NCI-H2107 treated with DMSO at 0.1 percent for 48 hours (cell line): ENCODE results near the gene HTT.
"Not testable (repeated sequence)": the region's sequence is repeated elsewhere in the genome, so short reads cannot be mapped to it uniquely, and the experiment has no call there.

Experiments
- DNase-seq: peaks from one replicate; lab custom pipeline; 2025; ENCODE audit not compliant: unreplicated experiment; lab: John Stamatoyannopoulos, UW

Gene HTT

DNA sequence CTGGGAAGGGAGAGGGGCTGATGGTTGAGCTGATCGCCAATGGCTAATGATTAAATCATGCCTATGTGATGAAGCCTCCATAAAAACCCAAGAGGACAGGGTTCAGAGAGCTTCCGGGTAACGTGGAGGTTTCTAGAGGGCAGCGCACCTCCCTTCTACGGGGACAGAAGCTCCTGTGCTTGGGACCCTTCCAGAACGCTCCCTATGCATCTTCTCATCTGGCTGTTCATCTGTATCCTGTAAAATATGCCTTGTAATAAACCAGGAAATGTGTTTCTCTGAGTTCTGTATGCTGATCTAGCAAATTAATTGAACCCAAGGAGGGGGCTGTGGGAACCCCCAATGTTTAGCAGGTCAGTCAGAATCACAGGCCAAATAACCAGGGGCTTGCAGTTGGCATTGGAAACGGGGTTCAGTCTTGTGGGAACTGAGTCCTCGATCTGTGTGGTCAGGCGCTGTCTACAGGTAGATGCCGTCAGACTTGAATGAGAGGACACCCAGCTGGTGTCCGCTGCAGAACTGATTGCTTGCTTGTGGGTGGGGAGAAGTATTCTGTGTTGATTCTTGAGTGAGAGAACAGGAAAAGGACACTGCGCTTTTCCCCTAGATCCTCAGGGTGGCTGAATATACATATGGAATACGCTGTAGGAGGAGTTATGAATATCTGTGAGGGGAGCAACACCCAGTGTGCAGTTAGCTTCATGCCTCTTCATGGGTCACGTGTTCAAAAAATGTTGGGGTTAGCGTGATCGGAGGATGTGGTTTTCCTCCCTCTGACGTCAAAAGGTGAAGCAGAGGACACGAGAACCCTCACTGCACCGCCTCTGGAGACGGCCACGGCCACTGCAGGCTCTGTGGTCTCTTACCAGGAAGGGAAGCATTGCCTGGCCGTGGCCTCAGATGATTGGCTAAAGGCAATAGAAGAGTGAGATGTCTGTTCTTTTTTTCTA, 29.3 kb upstream of the HTT start:
- no peak for DNase-seq

DNA sequence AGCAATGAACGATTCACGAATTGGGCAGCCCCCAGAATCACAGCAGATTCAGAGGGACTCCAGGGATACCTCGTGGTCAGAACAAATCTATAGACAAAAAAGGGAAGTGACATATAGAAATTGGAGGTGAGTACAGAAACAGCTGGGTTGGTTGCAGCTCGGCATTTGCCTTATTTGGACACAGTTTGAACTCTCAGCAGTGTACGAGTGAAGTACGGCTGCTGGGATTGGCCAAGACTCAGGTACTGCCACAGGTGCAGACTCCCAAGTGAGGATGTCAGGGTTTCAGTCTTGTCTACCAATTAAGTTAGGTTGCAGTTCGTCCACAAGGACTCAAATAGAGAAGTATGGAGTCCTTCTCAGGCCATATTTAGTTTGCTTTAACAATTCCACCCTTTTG, 28.3 kb upstream of the HTT start:
- DNase-seq: no peak

DNA sequence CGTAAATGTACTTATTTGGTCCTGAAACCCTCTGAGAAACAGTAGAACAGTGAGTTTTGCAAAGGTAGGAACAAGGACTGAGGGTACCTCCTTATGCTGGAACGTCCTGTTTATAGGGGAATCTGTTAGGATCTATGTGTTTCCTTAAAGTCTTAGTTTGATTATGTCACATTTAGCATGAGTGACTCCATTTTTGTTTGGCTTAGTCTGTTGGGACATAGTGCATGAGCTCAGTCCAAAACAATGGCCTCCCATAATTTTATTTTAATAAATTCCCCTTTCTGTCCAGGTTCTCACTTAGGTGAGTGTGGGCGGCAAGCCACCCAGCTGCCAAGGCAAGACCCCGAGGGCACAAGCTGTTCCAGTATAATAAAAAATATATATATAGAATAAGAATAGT, 27.9 kb upstream of the HTT start:
- DNase-seq: no peak

DNA sequence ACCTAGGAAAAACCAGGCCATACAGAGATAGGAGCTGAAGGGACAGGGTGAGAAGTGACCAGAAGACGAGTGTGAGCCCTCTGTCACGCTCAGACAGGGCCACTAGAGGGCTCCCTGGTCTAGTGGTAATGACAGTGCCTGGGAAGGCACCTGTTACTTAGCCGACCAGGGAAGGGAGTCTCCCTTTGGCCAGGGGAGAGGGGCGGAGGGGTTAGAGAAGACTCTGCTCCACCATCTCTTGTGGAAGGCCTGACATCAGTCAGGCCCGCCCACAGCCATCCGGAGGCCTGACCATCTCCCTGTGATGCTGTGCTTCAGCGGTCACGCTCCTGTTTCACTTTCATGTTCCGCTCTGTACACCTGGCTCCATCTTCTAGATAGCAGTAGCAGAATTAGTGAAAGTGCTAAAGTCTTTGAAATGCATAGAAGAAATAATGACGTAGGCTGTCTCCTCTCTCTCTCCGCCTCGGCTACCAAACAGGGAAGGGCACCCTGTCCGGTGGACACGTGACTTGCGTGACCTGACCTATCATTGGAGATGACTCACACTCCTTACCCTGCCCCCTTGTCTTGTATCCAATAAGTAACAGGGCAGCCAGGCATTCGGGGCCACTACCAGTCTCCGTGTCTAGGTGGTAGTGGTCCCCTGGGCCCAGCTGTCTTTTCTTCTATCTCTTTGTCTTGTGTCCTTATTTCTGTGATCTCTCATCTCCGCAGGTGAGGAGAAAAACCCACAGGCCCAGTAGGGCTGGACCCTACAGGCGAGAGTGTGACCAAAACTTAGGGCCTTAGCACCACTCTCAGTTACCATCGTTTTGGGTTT, 26.8 kb upstream of the HTT start:
- peak; percentile 29 for DNase-seq

DNA sequence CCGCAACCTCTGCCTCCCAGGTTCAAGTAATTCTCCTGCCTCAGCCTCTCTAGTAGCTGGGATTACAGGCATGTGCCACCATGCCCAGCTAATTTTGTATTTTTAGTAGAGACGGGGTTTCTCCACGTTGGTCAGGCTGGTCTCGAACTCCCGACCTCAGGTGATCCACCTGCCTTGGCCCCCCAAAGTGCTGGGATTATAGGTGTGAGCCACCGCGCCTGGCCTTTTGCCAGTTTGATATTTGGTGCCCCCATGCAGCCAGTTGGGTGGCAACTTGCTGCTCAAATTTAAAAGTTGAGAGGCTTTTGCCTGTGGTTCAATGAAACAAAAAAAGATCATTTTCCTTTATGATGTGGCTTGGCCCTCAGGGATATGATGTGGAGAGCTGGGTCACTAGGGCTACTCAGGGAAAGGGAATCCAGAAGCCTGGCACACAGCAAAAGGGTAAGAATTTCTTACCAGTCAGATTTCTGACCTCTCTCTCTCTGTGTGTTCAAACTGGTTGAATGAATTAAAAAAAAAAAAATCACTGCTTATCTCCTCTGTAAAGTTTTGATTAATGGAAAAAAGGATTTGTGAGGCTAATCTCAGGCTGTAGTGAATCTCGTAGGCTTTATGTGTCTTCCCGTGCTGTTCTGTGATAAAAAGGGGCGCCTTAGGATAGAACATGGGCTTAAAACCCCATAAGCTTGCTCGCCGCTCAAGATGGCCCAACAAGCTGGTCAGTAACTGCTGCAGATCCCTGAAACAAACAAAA, 23.2 kb upstream of the HTT start:
- not testable (repeated sequence) for DNase-seq

DNA sequence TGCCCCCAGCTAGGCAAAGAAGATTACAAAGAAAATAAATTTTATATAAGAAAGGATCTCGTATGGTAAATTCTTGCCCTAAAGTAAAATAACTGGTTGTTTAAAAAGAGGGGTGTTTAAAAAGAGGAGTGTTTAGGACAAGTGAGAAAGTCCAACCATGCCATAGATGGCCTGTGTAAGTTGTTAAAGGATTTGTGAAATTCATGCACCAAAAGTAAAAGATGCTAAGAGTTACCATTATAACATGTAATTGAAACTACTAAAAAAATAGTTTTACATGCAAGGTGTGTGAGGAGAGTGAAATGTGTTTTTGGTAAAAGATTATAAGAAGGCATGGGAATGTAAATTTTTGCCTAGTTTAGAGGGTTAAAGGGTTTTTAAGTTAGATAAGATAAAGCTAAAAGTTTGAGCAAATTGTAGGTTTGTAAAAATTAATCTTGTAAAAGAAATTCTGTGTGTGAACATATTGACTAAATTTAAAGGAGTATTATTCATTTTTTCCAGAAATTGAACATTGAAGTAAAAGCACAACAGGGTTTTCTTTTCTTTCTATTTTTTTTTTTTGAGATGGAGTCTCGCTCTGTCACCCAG, 20.2 kb upstream of the HTT start:
- DNase-seq: no peak

DNA sequence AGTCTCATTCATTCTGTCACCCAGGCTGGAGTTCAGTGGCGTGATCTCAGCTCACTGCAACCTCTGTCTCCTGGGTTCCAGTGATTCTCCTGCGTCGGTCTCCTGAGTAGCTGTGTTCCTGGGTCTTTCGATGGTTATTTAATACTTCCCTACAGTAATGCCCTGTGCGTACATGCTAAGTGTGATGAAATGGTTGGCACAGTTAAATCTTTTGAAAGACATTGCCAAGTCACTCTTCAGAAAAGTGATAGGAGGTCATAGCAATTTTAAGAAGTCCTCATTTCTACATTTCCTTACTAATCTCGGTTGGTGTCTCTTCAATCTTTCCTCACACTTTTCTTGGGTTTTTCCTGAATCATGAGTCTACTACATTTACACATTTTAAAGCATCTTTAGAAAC, 14.5 kb upstream of the HTT start:
- DNase-seq: no peak

DNA sequence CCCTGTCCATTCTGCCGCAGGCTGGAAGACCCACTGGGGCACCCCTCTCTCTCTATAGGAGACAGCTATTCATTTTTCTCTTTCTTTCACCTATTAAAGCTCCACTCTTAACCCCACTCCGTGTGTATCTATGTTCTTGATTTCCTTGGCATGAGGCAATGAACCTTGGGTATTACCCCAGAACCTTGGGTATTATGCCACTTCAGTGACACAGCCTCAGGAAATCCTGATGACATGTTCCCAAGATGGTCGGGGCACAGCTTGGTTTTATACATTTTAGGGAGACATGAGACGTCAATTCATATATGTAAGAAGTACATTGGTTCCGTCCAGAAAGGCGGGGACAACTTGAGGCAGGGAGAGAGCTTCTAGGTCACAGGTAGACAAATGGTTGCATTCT, 13.5 kb upstream of the HTT start:
- no peak for DNase-seq

DNA sequence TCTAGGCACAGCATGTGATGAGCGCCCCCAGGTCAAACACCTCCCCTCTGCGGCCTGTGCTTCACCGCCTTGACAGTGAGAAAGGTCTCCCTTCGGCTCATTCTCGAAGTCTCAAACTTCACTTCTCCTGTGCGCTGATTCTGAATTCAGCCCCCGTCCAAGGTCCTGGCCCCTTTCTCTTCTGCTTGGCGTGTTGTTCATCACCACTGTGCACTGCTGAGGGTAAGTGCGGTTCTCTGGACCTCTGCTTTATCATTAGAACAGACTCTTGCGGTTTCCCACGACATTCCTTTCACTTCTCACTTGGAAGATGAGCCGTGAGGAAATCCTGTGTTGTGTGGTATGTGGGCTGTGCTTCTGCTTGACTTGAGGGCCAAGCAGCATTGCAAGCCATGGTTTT, 12.0 kb upstream of the HTT start:
- DNase-seq: no peak

DNA sequence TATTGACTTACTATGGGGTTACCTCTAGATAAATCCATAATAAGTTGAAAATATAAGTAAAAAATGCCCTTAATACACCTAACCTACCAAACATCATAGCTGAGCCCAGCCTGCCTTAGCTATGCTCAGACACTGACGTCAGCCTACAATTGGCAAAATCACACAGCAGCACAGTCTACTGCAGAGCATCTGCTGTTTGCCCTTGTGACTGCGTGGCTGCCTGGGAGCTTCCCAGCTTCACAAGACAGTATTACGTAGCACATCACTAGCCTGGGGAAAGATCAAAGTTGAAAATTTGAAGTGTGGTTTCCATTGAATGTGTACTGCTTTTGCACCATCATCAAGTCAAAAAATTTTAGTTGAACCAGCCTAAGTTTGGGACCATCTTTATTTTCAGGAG, 8.9 kb upstream of the HTT start:
- DNase-seq: no peak

DNA sequence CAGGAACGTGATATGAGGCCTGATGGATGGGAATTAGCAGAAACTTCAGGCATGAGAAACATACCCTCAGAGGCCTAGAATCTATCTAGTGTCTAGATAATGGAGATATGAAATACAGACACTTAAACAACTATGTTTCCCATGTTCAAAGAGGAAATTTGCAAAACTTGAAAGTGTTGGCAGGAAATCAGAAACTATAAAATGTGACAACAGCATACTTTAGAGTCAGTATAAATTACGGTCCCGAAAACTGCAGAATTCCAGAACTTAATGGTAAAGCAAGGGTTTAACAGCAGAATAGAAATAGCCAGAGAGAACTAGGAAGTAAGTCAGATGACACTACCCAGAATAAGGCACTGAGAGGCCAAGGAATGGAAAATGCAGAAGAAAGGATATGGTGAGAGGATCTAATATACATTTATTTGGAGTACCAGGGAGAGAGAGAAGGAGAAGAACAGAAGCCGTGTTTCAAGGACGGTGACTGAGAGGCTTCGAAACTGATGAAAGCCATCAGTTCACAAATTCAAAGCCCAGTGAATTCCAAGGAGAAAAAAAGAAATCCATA, 7.6 kb upstream of the HTT start:
- no peak for DNase-seq

DNA sequence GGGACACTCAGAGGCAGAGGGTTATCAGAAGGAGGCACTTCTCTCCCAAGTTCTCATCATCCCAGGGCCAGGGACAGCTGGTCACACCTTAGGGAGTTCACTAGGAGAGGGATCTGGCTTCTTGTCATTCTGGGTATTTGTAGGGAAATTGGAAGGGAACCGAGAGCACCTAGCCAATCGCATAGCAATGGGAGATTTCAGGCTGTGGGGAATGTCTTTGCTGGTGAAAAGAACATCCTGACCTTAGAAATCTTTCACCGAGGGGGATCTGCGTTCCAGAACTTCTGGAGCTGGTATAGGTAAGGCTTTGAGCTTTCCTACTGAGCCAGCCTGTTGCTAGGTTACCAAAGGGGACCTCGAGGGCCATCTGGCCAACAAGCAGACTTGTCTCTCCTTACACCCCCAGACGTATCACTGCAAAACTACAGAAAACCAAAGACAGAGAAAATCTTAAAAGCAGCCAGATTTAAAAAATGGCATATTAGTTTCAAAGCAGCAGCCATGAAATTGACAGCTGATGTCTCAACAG, 6.9 kb upstream of the HTT start:
- no peak for DNase-seq

DNA sequence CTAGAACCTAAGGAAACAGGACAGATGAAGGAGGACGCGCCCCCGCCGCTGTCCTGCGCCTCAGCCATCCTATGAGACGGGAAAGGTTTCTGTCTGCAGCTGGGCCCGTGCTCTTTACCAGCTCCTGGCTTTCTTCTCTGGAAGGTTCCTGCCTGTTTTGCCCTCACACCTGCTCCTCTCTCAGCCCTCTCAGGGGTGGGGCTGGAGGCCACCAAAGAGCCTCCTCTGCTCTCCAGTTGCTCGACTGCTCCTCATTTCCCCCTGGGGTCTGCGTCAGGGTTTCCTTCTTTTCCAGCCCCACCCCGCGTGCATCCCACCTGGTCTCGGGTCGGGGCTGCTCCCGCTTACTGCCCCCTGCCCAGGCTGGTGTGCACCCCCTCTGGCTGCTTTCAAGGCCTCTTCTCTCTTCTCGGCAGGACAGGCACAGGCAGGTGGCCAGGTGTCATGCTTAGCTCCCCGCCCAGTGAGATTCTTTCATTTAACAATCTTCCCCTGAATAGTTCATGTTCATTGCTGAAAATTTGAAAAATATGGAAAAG, 4.8 kb upstream of the HTT start:
- DNase-seq: no peak

DNA sequence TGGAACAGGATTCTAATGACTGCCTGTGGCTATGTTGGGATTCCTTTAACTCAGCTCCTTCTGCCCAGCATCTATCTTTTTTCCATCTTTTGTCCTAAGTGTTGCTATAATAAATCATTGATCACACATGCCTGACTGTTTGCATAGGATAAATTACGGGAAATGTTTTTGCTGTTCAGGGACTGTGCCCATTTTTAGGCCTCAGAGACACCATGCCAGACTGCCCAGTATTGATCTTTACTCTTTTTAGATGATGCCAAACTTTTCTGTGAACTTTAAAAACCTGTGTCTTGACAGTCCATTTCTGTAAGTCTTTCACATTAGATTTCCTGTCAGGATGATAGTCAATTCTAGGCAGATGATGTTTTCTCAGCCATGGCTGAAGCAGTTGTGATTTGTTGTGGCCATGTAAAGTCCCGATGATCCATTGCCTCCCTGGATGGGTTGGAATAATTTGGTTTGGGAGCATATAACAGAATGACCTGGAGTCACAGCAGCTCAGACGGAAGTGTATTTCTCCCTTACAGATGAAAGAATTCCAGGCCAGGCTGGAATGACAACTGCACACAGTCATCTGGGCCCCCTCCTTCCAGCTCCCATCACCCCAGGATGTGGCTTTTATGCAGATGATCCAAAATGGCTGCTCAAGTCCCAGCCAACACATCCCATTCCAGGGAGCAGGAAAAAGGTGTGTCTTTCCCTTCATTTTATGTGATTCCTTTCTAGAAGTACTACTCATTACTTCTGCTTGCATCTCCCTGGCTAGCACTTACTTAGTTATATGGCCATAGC, 3.6 kb upstream of the HTT start:
- no peak for DNase-seq

DNA sequence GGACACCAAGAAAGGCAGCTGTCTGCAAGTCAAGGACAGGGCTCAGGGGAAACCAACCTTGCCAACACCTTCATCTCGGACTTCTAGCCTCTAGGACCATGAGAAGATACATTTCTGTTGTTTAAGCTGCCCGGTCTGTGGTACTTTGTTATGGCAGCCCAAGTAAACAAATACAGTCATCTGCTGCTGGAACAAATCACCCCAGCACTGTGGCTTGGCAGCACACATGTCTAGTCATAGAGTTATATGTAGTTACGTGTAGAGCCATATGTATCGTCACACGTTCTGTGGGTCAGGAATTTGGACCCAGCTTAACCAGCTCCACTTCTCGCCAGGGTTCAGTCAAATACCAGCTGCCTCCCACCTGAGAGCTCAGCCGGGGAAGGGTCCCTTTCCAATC, 2.7 kb upstream of the HTT start:
- no peak for DNase-seq

DNA sequence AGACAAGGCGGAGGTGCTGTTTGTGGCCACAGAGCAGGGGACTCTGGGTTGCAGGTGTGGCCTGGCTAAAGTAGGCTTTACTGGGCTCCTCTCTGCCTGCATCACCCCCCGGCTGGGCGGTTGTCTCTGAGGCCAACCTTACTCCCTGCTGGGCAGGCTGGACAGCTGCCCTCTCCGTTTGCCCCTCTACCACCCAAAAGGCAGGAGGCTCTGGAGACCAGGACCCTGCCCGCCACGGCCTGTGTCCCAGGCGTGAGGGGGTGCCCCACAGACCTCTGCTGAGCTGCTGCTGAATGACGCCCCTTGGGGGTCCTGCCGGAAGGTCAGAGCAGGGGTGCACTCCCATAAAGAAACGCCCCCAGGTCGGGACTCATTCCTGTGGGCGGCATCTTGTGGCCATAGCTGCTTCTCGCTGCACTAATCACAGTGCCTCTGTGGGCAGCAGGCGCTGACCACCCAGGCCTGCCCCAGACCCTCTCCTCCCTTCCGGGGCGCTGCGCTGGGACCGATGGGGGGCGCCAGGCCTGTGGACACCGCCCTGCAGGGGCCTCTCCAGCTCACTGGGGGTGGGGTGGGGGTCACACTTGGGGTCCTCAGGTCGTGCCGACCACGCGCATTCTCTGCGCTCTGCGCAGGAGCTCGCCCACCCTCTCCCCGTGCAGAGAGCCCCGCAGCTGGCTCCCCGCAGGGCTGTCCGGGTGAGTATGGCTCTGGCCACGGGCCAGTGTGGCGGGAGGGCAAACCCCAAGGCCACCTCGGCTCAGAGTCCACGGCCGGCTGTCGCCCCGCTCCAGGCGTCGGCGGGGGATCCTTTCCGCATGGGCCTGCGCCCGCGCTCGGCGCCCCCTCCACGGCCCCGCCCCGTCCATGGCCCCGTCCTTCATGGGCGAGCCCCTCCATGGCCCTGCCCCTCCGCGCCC, 1.1 kb upstream of the HTT start:
- no peak for DNase-seq

DNA sequence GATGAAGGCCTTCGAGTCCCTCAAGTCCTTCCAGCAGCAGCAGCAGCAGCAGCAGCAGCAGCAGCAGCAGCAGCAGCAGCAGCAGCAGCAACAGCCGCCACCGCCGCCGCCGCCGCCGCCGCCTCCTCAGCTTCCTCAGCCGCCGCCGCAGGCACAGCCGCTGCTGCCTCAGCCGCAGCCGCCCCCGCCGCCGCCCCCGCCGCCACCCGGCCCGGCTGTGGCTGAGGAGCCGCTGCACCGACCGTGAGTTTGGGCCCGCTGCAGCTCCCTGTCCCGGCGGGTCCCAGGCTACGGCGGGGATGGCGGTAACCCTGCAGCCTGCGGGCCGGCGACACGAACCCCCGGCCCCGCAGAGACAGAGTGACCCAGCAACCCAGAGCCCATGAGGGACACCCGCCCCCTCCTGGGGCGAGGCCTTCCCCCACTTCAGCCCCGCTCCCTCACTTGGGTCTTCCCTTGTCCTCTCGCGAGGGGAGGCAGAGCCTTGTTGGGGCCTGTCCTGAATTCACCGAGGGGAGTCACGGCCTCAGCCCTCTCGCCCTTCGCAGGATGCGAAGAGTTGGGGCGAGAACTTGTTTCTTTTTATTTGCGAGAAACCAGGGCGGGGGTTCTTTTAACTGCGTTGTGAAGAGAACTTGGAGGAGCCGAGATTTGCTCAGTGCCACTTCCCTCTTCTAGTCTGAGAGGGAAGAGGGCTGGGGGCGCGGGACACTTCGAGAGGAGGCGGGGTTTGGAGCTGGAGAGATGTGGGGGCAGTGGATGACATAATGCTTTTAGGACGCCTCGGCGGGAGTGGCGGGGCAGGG, 568 bp downstream of the HTT start:
- no peak for DNase-seq

DNA sequence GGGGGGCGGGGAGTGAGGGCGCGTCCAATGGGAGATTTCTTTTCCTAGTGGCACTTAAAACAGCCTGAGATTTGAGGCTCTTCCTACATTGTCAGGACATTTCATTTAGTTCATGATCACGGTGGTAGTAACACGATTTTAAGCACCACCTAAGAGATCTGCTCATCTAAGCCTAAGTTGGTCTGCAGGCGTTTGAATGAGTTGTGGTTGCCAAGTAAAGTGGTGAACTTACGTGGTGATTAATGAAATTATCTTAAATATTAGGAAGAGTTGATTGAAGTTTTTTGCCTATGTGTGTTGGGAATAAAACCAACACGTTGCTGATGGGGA, 1.1 kb downstream of the HTT start:
- DNase-seq: no peak
